ENCODE measurements around the gene C1QL2.
A peak's percentile ranks its signal among the peaks of the same experiment; 100 is the strongest.

C1QL2 gene

DNA sequence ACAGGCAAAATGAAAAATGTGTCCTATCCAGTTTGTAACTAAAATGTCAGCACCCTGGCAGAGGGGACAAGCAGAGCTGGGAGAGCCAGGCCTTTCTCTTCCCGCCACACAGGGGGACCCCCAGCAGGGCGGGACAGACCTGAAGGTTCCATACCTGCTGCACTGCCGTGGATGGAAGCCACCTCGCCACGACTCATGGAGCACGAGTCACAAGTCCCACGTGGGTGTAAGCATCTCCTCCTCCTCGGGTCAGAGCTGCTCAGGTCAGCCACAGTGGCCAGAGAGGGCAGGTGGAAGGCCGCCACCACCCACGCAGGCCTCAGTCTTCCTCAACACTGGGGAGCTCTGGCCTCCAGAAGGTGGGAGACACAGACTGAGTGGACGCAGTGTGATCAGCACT lies 21.0 kb downstream of the C1QL2 start:
- no peak for DNase-seq (ENCODE audit: low spot score)

DNA sequence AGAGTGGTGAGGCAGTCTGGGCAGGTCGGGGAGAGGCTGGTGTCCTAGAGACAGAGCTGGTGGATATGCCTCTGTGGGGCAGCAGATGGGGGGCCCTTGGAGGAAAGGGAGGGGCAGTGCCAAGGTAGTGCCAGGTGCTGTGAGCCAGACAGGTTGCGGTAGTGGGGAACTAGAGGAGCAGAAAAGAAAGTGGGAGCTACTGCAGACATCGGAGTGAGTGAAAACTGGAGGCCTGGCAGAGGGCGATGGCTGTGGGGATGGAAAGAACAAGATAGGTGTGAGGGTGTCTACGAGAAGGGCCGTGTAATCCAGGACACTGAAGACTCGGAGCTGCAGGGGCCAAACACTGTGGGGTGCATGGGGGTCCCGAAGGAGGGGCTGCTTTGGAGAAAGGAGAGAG lies 21.7 kb downstream of the C1QL2 start:
- no peak for DNase-seq (ENCODE audit: low spot score)

DNA sequence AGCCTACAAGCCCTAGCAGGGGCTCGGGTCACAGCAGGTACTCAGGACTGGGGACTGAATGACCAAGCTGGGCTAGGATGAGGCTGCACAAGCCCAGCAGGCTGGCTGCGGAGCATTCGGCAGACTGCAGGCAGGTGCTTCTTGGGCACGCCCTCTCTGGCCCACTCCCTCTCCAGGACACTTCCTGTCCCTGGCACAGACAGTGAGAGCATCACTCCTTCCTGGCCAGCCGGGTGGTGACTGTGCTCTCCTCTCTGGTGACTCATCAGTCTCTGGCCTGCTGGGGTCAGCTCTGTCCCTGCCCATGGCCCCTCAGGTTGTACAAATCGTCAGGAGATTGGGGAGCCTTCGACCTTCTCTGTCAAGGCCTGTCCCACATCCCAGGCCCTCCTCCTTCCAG lies 22.5 kb downstream of the C1QL2 start:
- peak; percentile 31 for DNase-seq (ENCODE audit: low spot score)

DNA sequence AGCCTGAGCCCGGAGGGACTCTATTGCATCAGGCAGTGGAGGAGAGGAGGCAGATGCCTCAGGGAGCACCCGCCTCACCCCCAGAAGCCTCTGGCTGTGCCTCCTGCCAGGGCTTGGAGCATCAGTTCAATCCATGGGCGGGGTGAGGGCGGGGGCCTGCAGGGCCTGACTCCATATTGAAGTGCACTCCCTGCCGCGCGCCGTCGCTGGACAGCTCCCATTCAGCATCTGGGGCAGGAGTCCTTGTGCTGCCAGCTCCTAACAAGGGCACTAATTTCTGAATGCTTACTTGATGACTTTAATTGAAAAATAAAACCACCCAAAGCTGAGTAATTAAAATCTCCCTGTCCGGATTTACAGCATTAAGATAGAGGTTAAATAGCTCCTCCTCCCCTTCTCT lies 23.8 kb downstream of the C1QL2 start:
- DNase-seq (ENCODE audit: low spot score) = no peak

DNA sequence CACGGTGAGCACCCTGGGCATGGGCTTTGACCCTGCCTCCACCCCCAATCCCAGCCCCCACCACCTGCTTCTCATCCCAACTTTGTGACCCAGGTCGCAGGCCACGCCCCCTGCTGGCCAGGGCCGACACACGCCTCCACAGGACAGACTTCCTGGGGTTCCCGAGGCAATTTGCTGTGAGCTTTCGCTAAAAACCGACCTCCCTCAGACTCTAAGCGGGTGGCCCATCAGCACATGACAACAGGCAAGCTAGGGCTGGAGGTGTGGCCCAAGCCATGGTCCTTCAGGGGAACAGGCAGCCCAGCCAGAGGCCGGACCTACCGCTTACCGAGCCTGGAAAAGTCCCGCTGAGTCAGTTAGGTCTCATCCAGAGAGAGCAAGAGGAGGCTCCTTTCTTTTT lies 31.9 kb downstream of the C1QL2 start:
- DNase-seq (ENCODE audit: low spot score) = peak; percentile 10

DNA sequence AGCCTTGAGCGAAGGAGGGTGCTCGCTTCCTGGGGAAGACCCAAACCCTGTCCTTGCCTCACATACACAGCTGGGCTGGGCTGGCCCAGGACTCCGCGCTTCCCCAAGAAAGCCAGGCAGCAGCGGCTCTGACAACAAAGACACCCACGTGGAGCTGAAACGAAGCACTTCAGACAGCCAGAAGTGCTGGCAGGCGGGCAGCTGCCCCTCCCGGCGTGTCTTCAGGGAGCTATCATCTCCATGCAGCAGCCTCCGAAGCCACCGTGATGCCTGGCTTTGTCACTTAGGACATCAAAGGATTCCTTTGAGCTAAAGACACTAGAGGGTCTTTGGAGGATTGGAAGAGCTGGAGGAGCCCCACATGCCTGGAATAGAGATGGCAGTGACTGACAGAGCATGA lies 35.2 kb downstream of the C1QL2 start:
- no peak for DNase-seq (ENCODE audit: low spot score)

DNA sequence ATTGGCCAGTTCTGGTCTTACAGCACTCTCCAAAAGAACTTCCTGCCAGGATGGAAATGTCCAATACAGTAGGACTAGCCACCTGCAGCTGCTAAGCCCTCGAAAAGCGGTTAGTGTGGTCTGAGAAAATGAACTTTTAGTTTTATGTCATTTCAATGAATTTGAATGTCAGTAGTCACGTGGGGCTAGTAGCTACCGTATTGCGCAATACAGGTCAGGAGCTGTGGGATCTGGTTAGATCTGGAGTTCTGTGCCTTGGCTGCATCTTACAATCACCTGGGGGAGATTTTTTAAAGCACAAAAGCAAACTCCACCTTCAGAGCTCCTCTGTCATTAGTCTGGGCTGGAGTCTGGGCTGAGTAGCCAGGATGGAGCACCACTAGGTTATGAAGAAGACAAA lies 35.9 kb downstream of the C1QL2 start:
- no peak for DNase-seq (ENCODE audit: low spot score)

DNA sequence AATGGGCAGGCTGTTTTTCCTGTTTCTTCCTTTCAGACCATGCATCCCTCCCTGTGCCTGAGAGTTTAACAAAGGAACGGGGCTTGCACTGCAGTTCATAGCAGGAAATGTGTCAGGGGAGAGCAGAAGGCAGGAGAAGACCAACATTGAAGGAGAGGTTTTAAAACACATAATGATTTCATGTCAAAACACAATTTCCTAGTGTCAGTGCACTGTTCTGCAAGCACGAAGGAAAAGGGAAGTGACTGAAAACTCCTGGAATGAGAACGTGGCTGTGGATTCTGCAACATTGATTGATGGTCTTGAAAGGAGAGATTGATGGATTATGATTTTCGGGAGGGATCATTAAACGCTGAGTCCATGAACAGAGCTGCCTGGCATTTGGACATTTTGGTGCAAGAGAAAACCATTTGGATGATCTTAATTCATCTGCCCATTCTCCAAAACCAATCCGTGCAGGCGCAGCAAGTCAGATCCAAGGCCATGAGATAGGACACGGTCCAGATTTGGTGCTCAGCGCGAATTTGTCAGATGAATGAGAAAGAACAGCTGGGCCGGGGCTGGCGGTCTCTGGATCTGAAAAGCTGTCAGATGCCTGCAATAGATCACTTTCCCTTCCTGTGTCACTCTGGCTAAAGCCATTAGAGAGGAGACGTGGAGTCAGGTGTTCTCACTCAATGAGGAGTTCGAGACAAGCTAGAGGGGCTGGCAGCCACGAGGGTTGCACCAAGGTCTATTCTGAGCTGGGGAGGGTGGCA lies 38.4 kb downstream of the C1QL2 start:
- no peak for DNase-seq (ENCODE audit: low spot score)

DNA sequence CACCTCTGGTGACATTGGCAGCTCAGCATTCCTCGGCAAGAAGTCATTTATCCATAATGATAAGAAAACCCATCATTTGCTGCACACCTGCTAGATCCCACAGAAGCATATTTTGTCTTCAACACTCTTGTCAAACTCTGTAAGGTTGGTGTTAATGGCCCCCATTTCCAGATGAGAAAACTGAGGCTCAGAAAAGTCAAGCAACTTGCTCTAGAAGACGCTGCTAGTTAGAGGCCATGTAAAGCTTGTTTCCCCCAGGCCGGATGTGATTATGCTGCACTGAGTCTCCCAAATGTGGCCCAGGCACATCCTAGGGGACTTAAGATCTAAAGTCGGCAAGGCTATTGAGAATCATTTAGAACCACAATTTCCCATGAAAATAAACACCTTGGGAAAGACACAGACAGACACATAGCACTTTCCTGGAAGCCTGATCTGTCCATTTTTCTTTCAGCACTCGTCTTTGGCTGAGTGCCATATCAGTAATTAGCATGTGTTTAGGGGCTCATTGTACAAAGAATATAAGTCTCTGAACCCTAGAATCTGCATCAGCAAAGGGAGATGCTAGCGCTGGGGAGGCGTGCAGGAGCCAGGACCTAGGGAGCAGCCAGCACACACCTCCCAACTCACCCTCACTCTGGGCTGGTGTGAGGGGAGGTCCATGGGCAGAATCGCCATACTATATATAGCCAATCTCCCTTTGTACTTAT lies 39.3 kb downstream of the C1QL2 start:
- DNase-seq (ENCODE audit: low spot score) = no peak

DNA sequence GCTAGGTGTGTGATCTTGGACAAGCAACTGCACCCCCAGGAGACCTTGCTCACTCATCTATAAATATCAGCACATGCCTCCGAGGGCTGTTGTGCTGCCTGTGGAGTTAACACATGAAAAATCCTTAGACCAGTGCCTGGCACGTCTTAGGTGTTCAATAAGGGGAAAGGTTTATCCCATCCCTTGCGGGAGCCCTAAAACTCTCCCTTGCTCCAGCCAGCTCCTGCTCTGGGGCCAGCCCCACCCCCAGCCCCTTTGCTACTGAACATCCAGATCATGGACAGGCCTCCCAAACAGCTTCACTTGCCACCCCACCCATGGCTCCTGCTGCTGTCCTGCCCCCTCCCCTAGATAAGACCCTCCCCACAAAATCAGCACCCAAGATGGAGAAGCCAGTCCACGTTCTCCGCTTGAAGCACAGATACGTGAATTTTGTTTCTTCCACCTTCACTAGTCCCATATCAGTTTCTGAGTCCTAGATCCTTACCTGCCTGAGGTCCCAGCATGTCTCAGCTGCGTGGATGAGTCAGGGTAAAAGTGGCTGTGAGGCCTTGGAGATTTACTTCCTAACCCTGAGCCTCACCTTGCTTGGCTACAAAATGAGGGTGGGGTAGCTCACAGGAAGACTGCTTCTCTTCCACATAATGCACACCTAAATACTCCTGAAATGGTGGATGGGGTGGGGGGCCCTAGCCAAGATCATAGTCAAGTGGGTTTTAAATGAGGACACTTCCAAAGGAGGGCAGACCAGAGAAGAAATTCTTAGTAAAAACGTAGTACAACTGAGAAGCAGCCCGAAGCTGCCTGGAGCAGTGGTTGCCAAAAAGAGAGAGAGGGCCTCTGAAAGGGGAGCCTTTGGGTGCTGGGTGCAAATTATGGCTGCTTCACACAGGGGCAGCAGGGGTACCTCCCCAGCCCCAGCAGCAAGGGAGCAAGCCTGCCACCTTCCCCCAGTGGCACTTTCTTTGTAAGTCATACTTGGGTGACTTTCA lies 40.4 kb downstream of the C1QL2 start:
- DNase-seq (ENCODE audit: low spot score) = no peak

DNA sequence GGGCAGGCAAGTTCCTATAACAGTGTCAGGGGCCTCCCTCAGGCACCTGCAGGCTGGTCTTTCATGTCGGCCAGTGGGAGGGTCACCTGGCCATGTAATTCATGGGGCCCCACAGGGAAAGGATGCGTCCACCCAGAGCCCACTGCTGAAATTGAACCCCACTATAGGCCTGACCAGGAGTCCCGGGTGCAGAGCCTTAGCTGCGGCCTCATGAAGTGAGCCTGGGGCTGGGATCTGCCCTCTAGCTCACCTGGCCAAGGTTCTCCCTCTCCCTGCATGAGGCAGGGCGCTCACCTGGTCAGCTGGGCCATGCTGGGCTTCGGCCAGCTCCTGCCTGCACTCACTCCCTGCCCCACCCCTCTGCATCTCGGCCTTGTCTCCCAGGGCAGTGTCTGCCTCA lies 41.1 kb downstream of the C1QL2 start:
- DNase-seq (ENCODE audit: low spot score) = no peak

DNA sequence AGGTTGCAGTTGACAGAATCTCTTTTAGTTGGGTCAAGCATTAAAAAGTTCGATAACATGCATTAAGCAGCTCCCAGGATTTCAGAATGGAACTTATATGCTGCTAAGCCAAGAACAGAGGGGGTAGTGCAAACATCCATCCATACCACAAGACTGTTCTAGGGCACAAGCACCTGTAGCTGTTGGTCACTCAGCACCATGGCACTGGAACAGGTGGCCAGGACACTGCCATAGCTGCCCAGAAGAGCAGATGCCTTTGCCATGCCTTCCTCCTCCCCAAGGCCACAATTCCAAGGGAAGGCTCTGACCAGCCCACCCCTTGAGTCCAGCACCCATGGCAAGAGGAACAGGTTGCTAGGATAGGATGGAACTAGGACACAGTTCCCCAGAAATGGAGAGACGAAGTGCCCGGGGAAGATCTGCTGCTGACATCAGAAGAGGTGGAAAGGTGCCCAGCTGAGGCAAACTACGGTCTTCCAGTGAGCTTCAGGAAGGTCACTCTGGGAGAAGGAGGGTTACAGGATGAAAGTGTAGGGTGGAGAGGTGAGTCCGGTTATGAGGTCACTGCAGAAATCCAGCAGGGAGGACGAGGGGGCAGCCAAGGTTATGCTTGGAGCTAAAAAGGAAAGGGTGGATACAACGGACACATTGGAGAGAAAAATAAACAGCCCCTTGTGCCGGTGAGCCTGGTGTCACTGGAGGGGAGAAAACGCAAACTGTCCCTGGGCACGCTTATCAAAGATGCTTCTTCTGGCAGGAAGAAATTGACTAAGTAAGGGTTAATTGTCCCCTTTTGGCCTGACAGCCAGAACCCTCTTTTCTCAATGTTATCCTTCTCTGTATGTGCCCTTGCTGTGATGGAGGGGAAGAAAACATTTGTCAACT lies 41.9 kb downstream of the C1QL2 start:
- DNase-seq (ENCODE audit: low spot score) = no peak

DNA sequence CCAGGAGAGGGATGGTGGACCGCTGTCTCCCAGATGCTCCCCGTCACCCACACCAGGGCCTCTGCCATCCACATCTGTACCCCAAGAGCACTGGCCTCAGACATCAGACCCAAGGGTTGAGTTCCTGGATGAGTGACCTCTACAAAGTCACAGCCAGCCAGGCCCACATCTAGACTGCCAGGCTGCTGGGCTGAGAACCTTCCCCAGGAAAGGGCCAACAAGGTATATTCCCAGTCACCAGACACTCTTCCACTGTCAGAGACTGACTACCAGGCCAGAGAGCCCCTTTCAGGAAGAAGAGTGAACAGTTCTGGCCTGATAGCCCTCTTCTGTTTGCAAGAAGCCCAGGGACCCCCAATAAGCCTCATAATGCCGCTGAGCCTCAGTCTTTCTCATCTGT lies 44.3 kb downstream of the C1QL2 start:
- no peak for DNase-seq (ENCODE audit: low spot score)

DNA sequence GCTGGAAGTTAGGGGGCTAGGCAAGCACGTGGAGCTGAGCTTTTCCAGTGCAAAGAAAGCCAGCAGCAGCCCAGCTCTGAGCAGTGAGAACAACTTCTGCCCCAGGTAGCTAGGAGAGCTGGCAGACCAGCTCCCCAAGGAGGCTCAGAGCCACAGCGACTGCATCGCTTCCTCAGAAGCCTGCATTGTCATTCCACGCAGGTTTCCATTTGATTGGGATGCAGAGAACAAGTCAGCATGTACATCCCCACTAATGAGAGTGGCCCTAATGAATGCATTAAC lies 45.1 kb downstream of the C1QL2 start:
- no peak for DNase-seq (ENCODE audit: low spot score)

DNA sequence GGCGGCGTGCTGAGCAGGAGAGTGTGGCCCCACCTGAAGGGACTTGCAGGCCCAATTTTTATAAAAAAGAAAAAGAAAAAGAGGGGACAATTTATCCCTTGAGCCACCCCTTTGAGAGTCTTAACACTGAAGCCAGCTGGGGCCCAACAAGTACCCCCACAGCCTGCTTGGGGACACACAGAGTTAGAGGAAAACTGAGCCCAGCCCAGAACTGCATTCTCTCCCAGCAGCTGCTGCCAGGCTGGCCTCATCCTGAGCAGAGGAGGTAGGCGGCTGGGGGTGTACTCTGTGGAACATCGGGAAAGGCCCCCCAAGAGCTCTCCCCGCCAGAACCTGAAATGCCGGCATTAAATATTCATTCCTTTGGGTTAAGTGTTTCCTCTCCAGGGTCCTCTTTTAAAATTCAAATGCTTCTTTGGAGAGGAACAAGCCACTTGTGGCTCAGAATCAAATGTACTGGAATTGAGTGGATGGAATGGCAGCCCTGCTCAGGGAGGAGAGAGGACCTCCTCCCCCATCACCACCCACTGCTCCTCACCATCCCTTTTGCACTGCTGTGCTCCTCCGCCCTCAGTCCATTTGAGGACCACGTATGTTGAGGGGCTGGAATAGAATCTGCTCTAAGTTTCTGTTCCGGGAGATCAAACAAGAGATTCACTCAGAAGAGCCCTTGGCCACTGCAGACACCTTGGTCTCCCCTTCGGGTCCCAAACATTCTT lies 45.6 kb downstream of the C1QL2 start:
- no peak for DNase-seq (ENCODE audit: low spot score)

DNA sequence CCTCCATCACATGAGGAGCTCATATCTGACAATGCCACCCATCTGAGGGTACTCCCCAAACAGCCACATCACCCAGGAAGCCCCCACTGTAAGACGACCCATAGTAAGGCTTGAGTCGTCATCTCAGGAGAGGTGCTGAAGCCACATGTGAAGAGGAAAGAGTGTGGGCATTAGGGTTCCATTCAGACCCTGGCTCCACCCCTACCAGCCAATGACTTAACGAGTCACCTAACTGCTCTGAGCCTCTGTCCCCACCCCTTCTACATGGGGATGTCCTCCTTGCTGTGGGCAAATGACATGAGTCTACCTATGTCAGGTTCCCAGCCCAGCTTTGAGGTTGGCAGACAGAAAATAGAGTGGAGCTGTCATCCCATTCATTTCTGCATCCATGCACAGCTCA lies 46.3 kb downstream of the C1QL2 start:
- DNase-seq (ENCODE audit: low spot score) = no peak

DNA sequence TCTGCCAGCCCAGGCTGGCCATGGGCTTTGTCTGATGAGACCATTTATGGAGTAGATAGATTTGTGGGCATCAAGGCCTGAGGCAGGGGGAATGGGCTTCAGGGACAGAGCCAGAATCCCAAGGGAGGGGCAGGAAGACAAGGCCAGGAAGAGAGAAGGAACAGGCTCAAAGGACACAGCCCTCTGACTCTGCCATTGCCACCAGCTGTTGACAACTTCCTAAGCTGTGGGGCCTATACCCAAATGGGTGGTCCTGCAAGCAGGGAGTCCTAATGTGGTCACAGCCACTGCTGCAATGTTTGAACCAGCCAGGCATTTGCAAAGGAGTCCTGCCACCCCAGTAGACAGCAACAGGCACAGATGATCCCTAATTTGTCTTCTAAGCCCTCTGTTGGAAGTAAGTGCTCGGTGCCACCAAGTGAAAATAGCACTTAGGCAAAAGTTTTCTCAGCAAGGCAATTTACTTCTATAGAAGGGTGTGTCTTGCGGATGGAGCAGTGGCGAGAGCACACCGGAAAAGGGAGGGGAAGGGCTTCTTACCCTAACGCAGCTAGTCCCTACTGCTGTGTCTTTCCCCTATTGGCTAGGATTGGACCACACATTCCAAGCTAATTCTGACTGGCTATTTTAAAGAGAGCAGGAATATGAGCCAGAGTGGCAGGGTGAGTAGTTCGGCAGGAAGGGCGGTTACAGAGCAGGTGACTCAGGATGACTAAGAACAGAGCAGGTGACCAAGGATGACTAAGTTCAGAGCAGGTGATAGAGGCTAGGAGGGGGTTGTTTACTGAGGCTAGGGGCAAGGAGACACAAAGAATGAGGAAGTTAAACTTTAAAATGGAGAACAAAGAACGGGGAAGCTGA lies 47.2 kb downstream of the C1QL2 start:
- peak; percentile 40 for DNase-seq (ENCODE audit: low spot score)

DNA sequence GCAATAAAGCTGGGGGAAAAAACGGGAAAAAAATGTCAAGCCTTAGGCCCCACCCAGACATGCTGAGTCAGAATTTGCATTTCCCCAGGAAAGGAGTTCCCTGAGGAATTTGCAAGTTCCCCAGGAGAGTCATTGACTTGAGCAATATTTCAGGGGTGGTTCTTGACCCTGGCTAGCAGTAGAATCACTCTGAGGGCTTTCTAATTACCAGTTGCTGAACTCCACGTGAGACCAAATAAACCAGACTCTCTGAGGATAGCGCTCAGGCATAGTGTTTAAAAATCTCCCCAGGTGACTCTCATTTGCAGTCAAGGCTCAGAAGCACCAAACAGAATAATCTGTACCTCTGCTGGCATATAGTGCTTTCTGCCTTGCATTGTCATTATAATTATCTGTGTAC lies 48.7 kb downstream of the C1QL2 start:
- no peak for DNase-seq (ENCODE audit: low spot score)

DNA sequence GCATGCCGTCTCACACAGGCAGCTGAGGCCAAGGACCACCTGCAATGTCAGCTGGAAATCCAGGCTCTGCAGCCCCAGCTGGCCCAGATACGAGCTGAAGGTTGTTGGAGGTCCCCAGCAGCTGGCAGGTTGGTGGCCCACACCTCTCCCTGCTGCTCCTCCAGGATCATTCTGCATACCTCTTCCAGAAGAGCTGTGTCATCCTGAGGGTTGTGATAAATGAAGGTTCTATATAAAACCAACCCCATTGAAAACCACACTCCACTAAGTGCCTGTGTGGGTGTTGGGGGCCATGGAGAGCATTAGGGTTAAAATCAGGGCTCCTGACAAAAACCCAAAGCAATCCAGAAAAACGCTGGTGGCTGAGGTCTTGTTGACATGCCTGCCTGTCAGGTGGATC lies 50.4 kb downstream of the C1QL2 start:
- no peak for DNase-seq (ENCODE audit: low spot score)

DNA sequence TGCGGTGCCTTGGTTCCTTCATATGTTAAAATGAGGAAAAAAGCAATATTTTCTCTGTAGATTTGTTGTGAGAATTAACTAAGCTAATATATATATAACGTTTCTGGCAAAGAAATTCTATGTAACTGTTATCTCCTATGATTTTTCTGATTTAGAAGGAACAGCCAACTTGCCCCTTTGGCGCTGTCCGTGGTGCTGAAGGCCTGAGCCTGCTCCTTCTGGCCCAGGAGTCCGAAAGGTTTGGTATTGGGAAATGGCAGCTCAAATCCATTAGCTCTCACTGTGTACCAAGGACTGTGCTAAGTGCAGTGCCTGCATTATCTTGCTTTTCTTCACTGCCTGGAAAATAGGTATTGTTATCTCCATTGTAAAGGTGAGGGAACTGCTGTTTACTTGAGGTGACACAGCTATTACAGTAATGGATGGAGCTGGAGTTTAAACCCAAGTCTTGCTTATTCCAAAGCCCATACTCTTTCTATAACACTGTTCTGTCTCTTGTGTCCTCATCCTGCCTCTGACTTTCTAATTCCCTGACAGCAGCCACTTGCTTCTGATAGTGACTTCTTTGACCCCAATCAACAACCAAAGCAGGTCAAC lies 52.2 kb downstream of the C1QL2 start:
- peak; percentile 55 for DNase-seq (ENCODE audit: low spot score)

All from RKO (cell line).